Measurements from ENCODE around the gene HBG2.

GRCh38 chr11:5285703-5286340, 31.2 kb upstream of the HBG2 start:
- TF ChIP-seq CTCF (IDR thresholded peaks at IDR 0.05) (no peak), POLR2A (IDR thresholded peaks at IDR 0.05) (no peak), EP300 (IDR thresholded peaks at IDR 0.05) (no peak)
